DOHH2 (cell line): ENCODE measurements around the gene TULP3.

Experiments
- CTCF ChIP-seq: fragments of 200-600 bp; sonication (generic); IDR thresholded peaks from one replicate; pipeline ENCODE4 v1.5.1; 2014; ENCODE audit warnings: antibody characterized with exemption, mild to moderate bottlenecking, low read depth, low read length; ENCODE audit not compliant: poor library complexity, severe bottlenecking
- EZH2phosphoT487 ChIP-seq: fragments of 200-600 bp; sonication (generic); IDR thresholded peaks from 2 replicates; pipeline ENCODE4 v1.6.1; 2017; ENCODE audit warnings: borderline replicate concordance, mild to moderate bottlenecking, antibody characterized with exemption, low read length, moderate library complexity, mixed read lengths

GRCh38 chr12:2923057-2923456 is 32.4 kb downstream of the TULP3 start:
- TF ChIP-seq CTCF (no peak), EZH2phosphoT487 (no peak)
